B cell (primary cell): Measurements from ENCODE around the gene HECTD3. TPM values are rescaled to one million over a fixed set of nuclear protein-coding genes. Genes with fewer than 3 reads are reported as not detected.
"Not testable (repeated sequence)": the region's sequence is repeated elsewhere in the genome, so short reads cannot be mapped to it uniquely, and the experiment has no call there.

ENCODE experiments used
- ATAC-seq: fragments of 200-7000 bp; cut with Tn5 transposase; one replicate; pipeline ENCODE4 v1.10.0; 2021; ENCODE audit warnings: low read depth, mild to moderate bottlenecking, moderate number of reproducible peaks, moderate library complexity
- CTCF ChIA-PET: fragments of 350-600 bp; sonication (Branson Sonifier 250); formaldehyde crosslinking; loops from one replicate; lab custom pipeline; 2021; ENCODE audit warnings: antibody characterized with exemption, inconsistent platforms; lab: Charles Lee
- POLR2A ChIA-PET: fragments of 350-600 bp; sonication (Branson Sonifier 250); formaldehyde crosslinking; loops from one replicate; lab custom pipeline; 2021; ENCODE audit warnings: antibody characterized with exemption; lab: Charles Lee
- DNase-seq: peaks from one replicate; pipeline ENCODE4 v3.0.0; 2013
- H2AFZ ChIP-seq: 2 replicates; pipeline ENCODE4 v1.6.1; 2012; ENCODE audit warnings: mild to moderate bottlenecking, low read depth, low read length; ENCODE audit not compliant: insufficient read depth, poor library complexity, severe bottlenecking
- H3K27ac ChIP-seq, 2 donors: 1 replicate in 1 of 2; 2 replicates in 1 of 2; pipeline ENCODE4 v1.5.1; 2012 to 2013; ENCODE audit warnings: low read length in 2 of 2, mild to moderate bottlenecking in 2 of 2, moderate library complexity in 1 of 2
- H3K27me3 ChIP-seq, 4 experiments: fragments of 200-600 bp in 1 of 4; sonication (generic) in 1 of 4; replicated peaks in 1 of 4; 1 replicate in 2 of 4; 2 replicates in 2 of 4; pipeline versions ENCODE4 v1.6.1 to v1.7.0; 2013 to 2016; ENCODE audit warnings: low read length in 3 of 4, mild to moderate bottlenecking in 2 of 4, mixed read lengths in 1 of 4, moderate library complexity in 1 of 4; ENCODE audit not compliant: insufficient read depth in 4 of 4, control insufficient read depth in 3 of 4; ENCODE audit errors: control extremely low read depth in 1 of 4
- H3K36me3 ChIP-seq, 2 experiments: replicated peaks in 1 of 2; 1 replicate in 1 of 2; 2 replicates in 1 of 2; pipeline versions ENCODE4 v1.6.1 to v1.7.1; 2013; ENCODE audit warnings: low read length in 1 of 2; ENCODE audit not compliant: insufficient read depth in 2 of 2, control insufficient read depth in 1 of 2; ENCODE audit errors: control extremely low read depth in 1 of 2, extremely low read depth in 1 of 2
- H3K4me1 ChIP-seq, 2 donors: fragments of 200-600 bp in 1 of 2; sonication (generic) in 1 of 2; 1 replicate in 1 of 2; 2 replicates in 1 of 2; pipeline versions ENCODE4 v1.5.1 to v1.6.1; 2013 to 2017; ENCODE audit warnings: low read length in 2 of 2; ENCODE audit not compliant: control insufficient read depth in 2 of 2, insufficient read depth in 2 of 2
- H3K4me2 ChIP-seq: replicated peaks from 2 replicates; pipeline ENCODE3; 2012; ENCODE audit warnings: mild to moderate bottlenecking, low read depth, low read length; ENCODE audit not compliant: poor library complexity, severe bottlenecking
- H3K4me3 ChIP-seq, 5 experiments: fragments of 200-600 bp in 1 of 5; sonication (generic) in 1 of 5; 1 replicate in 3 of 5; 2 replicates in 2 of 5; pipeline versions ENCODE4 v1.5.1 to v1.7.0; 2011 to 2016; ENCODE audit warnings: low read length in 4 of 5, mild to moderate bottlenecking in 4 of 5, low read depth in 2 of 5, control low read depth in 1 of 5, moderate library complexity in 1 of 5; ENCODE audit not compliant: insufficient read depth in 1 of 5; ENCODE audit errors: control extremely low read depth in 1 of 5, extremely low read depth in 1 of 5
- H3K79me2 ChIP-seq: fragments of 200-600 bp; sonication (generic); one replicate; pipeline ENCODE4 v1.6.0; 2016; ENCODE audit warnings: low read length; ENCODE audit not compliant: control insufficient read depth, insufficient read depth
- H3K9ac ChIP-seq: fragments of 200-600 bp; sonication (generic); 2 replicates; pipeline ENCODE4 v1.6.1; 2017; ENCODE audit warnings: mild to moderate bottlenecking, low read length, moderate library complexity
- H3K9me3 ChIP-seq, 3 donors: one replicate each; pipeline versions ENCODE4 v1.6.1 to v1.7.1; 2013; ENCODE audit warnings: low read length in 2 of 3; ENCODE audit not compliant: control insufficient read depth in 2 of 3, insufficient read depth in 1 of 3; ENCODE audit errors: control extremely low read depth in 1 of 3
- H4K20me1 ChIP-seq: 2 replicates; pipeline ENCODE4 v1.6.0; 2012; ENCODE audit warnings: mild to moderate bottlenecking, low read length; ENCODE audit not compliant: insufficient read depth, control insufficient read depth, poor library complexity, severe bottlenecking
- H3K27ac Mint-ChIP-seq: one replicate; pipeline ENCODE4 v1.8.0; 2021; ENCODE audit warnings: mixed read lengths
- H3K27me3 Mint-ChIP-seq: one replicate; pipeline ENCODE4 v1.8.0; 2021; ENCODE audit warnings: mixed read lengths
- H3K4me1 Mint-ChIP-seq: one replicate; pipeline ENCODE4 v1.8.0; 2021; ENCODE audit warnings: mixed read lengths
- H3K4me3 Mint-ChIP-seq: one replicate; pipeline ENCODE4 v1.8.0; 2021; ENCODE audit warnings: mixed read lengths
- H3K9me3 Mint-ChIP-seq: one replicate; pipeline ENCODE4 v1.8.0; 2022; ENCODE audit warnings: mixed read lengths; ENCODE audit not compliant: insufficient read depth
- WGBS: methylation state at CpG from one replicate; pipeline ENCODE4 v1.1.5; 2013; ENCODE audit warnings: missing lambda C conversion rate; ENCODE audit not compliant: insufficient coverage; 5-methylcytosine and 5-hydroxymethylcytosine counted together
- intact Hi-C: fragments of 100-400 bp; cut with micrococcal nuclease; formaldehyde crosslinking; loops from one replicate; pipeline ENCODE4 v1.10.0; 2022
- polyA plus RNA-seq: library from polyadenylated mRNA; depleted of rRNA; stranded (reverse); fragments of >200 nt; gene quantifications from 2 replicates; pipeline ENCODE4 v1.2.3, GENCODE V29; 2012
- total RNA-seq, 2 donors: library from RNA; stranded (reverse); fragments of 120-200 nt in 1 of 2; gene quantifications; 1 replicate in 1 of 2; 2 replicates in 1 of 2; pipeline versions ENCODE4 v1.2.3 to v1.2.4, GENCODE V29; 2013 to 2022

Gene HECTD3
- total and polyA plus RNA-seq, 2 donors (not counting 1 experiment from before 2014, with no cell fraction given) = 44.5 to 66.8 TPM

DNA sequence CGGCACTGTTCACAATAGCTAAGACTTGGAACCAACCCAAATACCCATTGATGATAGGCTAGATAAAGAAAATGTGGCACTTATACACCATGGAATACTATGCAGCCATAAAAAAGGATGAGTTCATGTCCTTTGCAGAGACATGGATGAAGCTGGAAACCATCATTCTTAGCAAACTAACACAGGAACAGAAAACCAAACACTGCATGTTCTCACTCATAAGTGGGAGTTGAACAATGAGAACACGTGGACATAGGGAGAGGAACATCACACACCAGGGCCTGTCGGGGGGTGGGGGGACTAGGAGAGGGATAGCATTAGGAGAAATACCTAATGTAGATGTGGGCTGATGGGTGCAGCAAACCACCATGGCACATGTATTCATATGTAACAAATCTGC is 55.0 kb downstream of the HECTD3 start:
- H3K4me3 ChIP-seq, H3K4me1 Mint-ChIP-seq, DNase-seq, H3K4me2 ChIP-seq, H3K9ac ChIP-seq, H3K9me3 Mint-ChIP-seq, H3K4me3 Mint-ChIP-seq, H3K79me2 ChIP-seq, ATAC-seq, H2AFZ ChIP-seq, H3K27me3 Mint-ChIP-seq, H3K4me1 ChIP-seq, H3K27ac ChIP-seq, H3K27me3 ChIP-seq, POLR2A ChIA-PET, H3K27ac Mint-ChIP-seq, CTCF ChIA-PET, intact Hi-C loops, H4K20me1 ChIP-seq, H3K9me3 ChIP-seq: not testable (repeated sequence)
- no CpG with 5 or more reads among the region's 3 CpGs for WGBS
- H3K36me3 ChIP-seq = peaks cover 0 to 16% of the 10 kb centered on the region in 2 experiments

Other genes starting within 250 kb of the HECTD3 start
- 2,492 and 2,525 TPM in 2 replicates for gene RPS8, start 235.8 kb downstream of the HECTD3 start, total RNA-seq
- gene RPS8, start 235.8 kb downstream of the HECTD3 start, polyA plus RNA-seq = 3,650 and 4,047 TPM in 2 replicates
- 1.3 and 1.4 TPM in 2 replicates for gene BEST4, start 223.2 kb downstream of the HECTD3 start, total RNA-seq
- 0.19 and 0.30 TPM in 2 replicates for gene BEST4, start 223.2 kb downstream of the HECTD3 start, polyA plus RNA-seq
- gene PLK3, start 210.9 kb downstream of the HECTD3 start, total RNA-seq = 30.1 and 35.9 TPM in 2 replicates
- 93.5 and 165 TPM in 2 replicates for gene PLK3, start 210.9 kb downstream of the HECTD3 start, polyA plus RNA-seq
- 0.39 TPM in 1 of 2 replicates, not detected in the other for gene DYNLT4, start 204.0 kb downstream of the HECTD3 start, total RNA-seq
- gene DYNLT4, start 204.0 kb downstream of the HECTD3 start, polyA plus RNA-seq = 0.19 and 0.29 TPM in 2 replicates
- 2.2 and 2.3 TPM in 2 replicates for gene BTBD19, start 202.8 kb downstream of the HECTD3 start, total RNA-seq
- gene BTBD19, start 202.8 kb downstream of the HECTD3 start, polyA plus RNA-seq = 0.75 and 0.84 TPM in 2 replicates
- 0.90 and 1.7 TPM in 2 replicates for gene PTCH2, start 168.1 kb downstream of the HECTD3 start, total RNA-seq
- 0.56 and 1.3 TPM in 2 replicates for gene PTCH2, start 168.1 kb downstream of the HECTD3 start, polyA plus RNA-seq
- 15.0 and 19.0 TPM in 2 replicates for gene EIF2B3, start 24.7 kb downstream of the HECTD3 start, total RNA-seq
- gene EIF2B3, start 24.7 kb downstream of the HECTD3 start, polyA plus RNA-seq = 10.3 and 14.9 TPM in 2 replicates
- 57.3 and 65.5 TPM in 2 replicates for gene UROD, start 930 bp upstream of the HECTD3 start, total RNA-seq
- 82.5 and 84.2 TPM in 2 replicates for gene UROD, start 930 bp upstream of the HECTD3 start, polyA plus RNA-seq
- gene ZSWIM5, start 195.3 kb upstream of the HECTD3 start, total RNA-seq = 0.85 and 1.7 TPM in 2 replicates
- 0.23 and 0.36 TPM in 2 replicates for gene ZSWIM5, start 195.3 kb upstream of the HECTD3 start, polyA plus RNA-seq